ENCODE data around the gene MEX3A. TPM values are rescaled to one million over a fixed set of nuclear protein-coding genes. Genes with fewer than 3 reads are reported as not detected.

MEX3A gene
- total and polyA plus RNA-seq, 10 of the 15 experiments (the other 5 are each of a cell fraction or from before 2014, with no cell fraction given), result 0.11 to 5.1 (median 1.7) TPM

DNA sequence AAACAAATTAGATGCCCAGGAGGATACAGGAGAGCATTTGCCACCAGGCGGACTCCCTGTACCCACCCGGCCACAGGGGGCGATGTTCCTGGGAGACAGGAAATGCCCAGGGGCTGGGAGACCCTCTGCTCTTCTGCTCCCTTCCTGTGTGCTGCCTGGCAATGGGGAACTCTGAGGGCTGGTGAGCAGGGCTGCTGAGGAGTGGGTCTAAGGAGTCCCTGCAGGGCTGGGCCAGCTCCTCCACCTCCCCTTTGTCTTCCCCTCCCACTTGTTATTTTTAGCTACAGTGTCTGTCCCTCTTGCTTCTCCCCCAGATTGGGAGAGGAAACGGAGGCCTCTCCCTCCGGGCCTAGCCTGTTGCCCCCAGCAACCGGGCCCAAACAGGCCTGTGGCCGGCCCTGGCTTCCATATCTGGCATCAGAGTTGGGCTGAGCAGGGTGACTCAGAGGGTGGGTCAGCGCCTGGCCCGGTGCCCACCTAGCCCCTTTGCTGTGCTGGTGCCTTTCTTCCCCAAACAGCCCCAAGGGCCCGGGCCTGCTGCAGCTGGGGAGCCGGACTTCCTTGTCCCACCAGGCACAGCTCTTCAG, 43.9 kb upstream of the MEX3A start:
- no peaks in the 10 kb centered on the region for H3K27me3 ChIP-seq (replicated peaks in 1 of 2; ENCODE audit: control insufficient read depth in 2 of 2, insufficient read depth in 2 of 2, low read length in 1 of 2)
- POLR2A ChIA-PET, result interaction anchor here (0.6 to 7.0 kb wide), 7 partner anchors 9 to 148 kb away, joined by 4 to 89 read pairs (median 10); partner anchors contain the start of gene LMNA
- FAIRE-seq, result no peak
- CTCF ChIA-PET, result interaction anchor here (0.7 to 25.7 kb wide), 7 partner anchors 12 to 99 kb away, joined by 3 to 1294 read pairs (median 15); partner anchors contain the start of genes LMNA and SEMA4A
- RAD21 ChIA-PET (ENCODE audit: unreplicated experiment), result interaction anchor here (0.6 to 22.2 kb wide), 6 partner anchors 10 to 212 kb away, joined by 3 to 695 read pairs (median 20); partner anchors contain the start of genes CCT3 and LMNA
- H3K9ac ChIP-seq (ENCODE audit: control insufficient read depth, insufficient read depth, low read length), result peak overlapping the region; percentile 50
- ATAC-seq, result peak; percentile 56
- no TSS peak for BruUV-seq (replicated peaks)
- peaks cover 72% of the 10 kb centered on the region for H3K4me1 ChIP-seq (ENCODE audit: control insufficient read depth, insufficient read depth, low read length)
- no peaks in the 10 kb centered on the region for H4K20me1 ChIP-seq (ENCODE audit: control insufficient read depth, insufficient read depth)
- H3K9me3 ChIP-seq (replicated peaks; ENCODE audit: control insufficient read depth, insufficient read depth, low read length), result no peaks in the 10 kb centered on the region
- peak overlapping the region; percentile 49; the same call in 1 of the 2 replicates for H2AFZ ChIP-seq (ENCODE audit: control insufficient read depth, low read depth, low read length)
- SMC1A ChIA-PET (ENCODE audit: uncharacterized antibody, unreplicated experiment), result interaction anchor here (1.0 to 23.6 kb wide), 6 partner anchors 9 to 99 kb away, joined by 3 to 874 read pairs (median 22); partner anchors contain the start of genes LMNA and PMF1
- peaks cover 0 to 3% of the 10 kb centered on the region in 2 experiments; a peak in 2 of 4 replicates for H3K36me3 ChIP-seq (ENCODE audit: control insufficient read depth in 2 of 2, insufficient read depth in 2 of 2, low read length in 1 of 2)
- peak overlapping the region; percentile 39; the same call in 1 of the 2 replicates for H3K4me3 ChIP-seq
- 3% methylated on average over 11 of the region's 11 CpGs for WGBS (ENCODE audit: insufficient coverage, insufficient replicate concordance, low lambda C conversion rate, missing lambda C conversion rate)
- intact Hi-C loops (cut with micrococcal nuclease; ENCODE audit: unreplicated experiment), result no loop called here
- peak overlapping the region; percentile 78 for H3K4me2 ChIP-seq (ENCODE audit: control insufficient read depth, insufficient read depth)
- in situ Hi-C loops (cut with MboI), result no loop called here
- DNase-seq (ENCODE audit: low read depth, low spot score), result no peak
- H3K79me2 ChIP-seq (ENCODE audit: control insufficient read depth, insufficient read depth, low read length), result peaks cover 61% of the 10 kb centered on the region
- peak overlapping the region; percentile 87 for H3K27ac ChIP-seq (ENCODE audit: control insufficient read depth, insufficient read depth)
- peak; percentile 47; the same call in 1 of the 2 replicates for TF ChIP-seq GATAD2B (conservative IDR thresholded peaks at IDR 0.05; ENCODE audit: low read depth)
- TF ChIP-seq STAT1 (conservative IDR thresholded peaks at IDR 0.05), result no peak
- TF ChIP-seq ZNF207 (IDR thresholded peaks at IDR 0.05; ENCODE audit: borderline replicate concordance), result no peak
- 0 out of 2 replicates have a peak, but pooled peaks have one; percentile 9 for TF ChIP-seq IRF4 (IDR thresholded peaks at IDR 0.05; ENCODE audit: low read depth, low read length)
- no peak for TF ChIP-seq SMARCA5 (IDR thresholded peaks at IDR 0.05)
- TF ChIP-seq NR2C1 (IDR thresholded peaks at IDR 0.05), result no peak
- TF ChIP-seq SMC3 (IDR thresholded peaks at IDR 0.05; ENCODE audit: borderline replicate concordance, low read length), result no peak
- peak; percentile 75 for TF ChIP-seq EED (IDR thresholded peaks at IDR 0.05; ENCODE audit: low read depth)
- no peak for TF ChIP-seq RFX5 (IDR thresholded peaks at IDR 0.05; ENCODE audit: low read depth, low read length)
- TF ChIP-seq, protein P1, sequence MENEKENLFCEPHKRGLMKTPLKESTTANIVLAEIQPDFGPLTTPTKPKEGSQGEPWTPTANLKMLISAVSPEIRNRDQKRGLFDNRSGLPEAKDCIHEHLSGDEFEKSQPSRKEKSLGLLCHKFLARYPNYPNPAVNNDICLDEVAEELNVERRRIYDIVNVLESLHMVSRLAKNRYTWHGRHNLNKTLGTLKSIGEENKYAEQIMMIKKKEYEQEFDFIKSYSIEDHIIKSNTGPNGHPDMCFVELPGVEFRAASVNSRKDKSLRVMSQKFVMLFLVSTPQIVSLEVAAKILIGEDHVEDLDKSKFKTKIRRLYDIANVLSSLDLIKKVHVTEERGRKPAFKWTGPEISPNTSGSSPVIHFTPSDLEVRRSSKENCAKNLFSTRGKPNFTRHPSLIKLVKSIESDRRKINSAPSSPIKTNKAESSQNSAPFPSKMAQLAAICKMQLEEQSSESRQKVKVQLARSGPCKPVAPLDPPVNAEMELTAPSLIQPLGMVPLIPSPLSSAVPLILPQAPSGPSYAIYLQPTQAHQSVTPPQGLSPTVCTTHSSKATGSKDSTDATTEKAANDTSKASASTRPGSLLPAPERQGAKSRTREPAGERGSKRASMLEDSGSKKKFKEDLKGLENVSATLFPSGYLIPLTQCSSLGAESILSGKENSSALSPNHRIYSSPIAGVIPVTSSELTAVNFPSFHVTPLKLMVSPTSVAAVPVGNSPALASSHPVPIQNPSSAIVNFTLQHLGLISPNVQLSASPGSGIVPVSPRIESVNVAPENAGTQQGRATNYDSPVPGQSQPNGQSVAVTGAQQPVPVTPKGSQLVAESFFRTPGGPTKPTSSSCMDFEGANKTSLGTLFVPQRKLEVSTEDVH (IDR thresholded peaks at IDR 0.05; ENCODE audit: low read depth, partially characterized antibody), result no peak
- no peak for TF ChIP-seq SUZ12 (IDR thresholded peaks at IDR 0.05; ENCODE audit: unreplicated experiment)
- 0 out of 2 replicates have a peak, but pooled peaks have one; percentile 42 for TF ChIP-seq CBFB (IDR thresholded peaks at IDR 0.05; ENCODE audit: low read depth)
- TF ChIP-seq POLR2AphosphoS5 (IDR thresholded peaks at IDR 0.05; ENCODE audit: low read length), result peak; percentile 44; the same call in 1 of the 2 replicates
- TF ChIP-seq SPI1 (IDR thresholded peaks at IDR 0.05; ENCODE audit: borderline replicate concordance, insufficient read depth, low read depth, low read length), result no peak
- TF ChIP-seq, protein P2, sequence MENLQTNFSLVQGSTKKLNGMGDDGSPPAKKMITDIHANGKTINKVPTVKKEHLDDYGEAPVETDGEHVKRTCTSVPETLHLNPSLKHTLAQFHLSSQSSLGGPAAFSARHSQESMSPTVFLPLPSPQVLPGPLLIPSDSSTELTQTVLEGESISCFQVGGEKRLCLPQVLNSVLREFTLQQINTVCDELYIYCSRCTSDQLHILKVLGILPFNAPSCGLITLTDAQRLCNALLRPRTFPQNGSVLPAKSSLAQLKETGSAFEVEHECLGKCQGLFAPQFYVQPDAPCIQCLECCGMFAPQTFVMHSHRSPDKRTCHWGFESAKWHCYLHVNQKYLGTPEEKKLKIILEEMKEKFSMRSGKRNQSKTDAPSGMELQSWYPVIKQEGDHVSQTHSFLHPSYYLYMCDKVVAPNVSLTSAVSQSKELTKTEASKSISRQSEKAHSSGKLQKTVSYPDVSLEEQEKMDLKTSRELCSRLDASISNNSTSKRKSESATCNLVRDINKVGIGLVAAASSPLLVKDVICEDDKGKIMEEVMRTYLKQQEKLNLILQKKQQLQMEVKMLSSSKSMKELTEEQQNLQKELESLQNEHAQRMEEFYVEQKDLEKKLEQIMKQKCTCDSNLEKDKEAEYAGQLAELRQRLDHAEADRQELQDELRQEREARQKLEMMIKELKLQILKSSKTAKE (IDR thresholded peaks at IDR 0.05; ENCODE audit: low read depth, poor library complexity, severe bottlenecking), result peak; percentile 24

All from GM12878 (cell line).